ENCODE measurements around the gene KLF9. TPM values are rescaled to one million over a fixed set of nuclear protein-coding genes. Genes with fewer than 3 reads are reported as not detected.

The KLF9 gene
- total and polyA plus RNA-seq, 2 experiments from 2014 or later, result 2.5 to 14.3 TPM

- 26 to 29% methylated on average over 9 of the region's 9 CpGs for WGBS, 2 experiments (ENCODE audit: low coverage in 1 of 2, low lambda C conversion rate in 2 of 2, missing lambda C conversion rate in 2 of 2)
- H3K4me1 ChIP-seq (ENCODE audit: insufficient read depth), result peaks cover 23% of the 10 kb centered on the region
- TF ChIP-seq EZH2 (IDR thresholded peaks at IDR 0.05; ENCODE audit: insufficient read depth, poor library complexity, severe bottlenecking), result no peak
- no peak for TF ChIP-seq EZH2phosphoT487 (IDR thresholded peaks at IDR 0.05; ENCODE audit: insufficient read depth, low read depth)
- peak overlapping the region; percentile 75 for H3K4me3 ChIP-seq
- in situ Hi-C loops (cut with MboI), result no loop called here
- no peaks in the 10 kb centered on the region for H3K79me2 ChIP-seq (ENCODE audit: insufficient read depth)
- H3K27ac ChIP-seq, result peak overlapping the region; percentile 99
- no peaks in the 10 kb centered on the region for H4K20me1 ChIP-seq (ENCODE audit: insufficient read depth)
- peak overlapping the region; percentile 19 for H2AFZ ChIP-seq
- peaks cover 21% of the 10 kb centered on the region for H3F3A ChIP-seq (ENCODE audit: insufficient read depth)
- no peaks in the 10 kb centered on the region for H3K9me3 ChIP-seq (ENCODE audit: low read depth)
- peak; percentile 62 for DNase-seq
- H3K9ac ChIP-seq, result peak overlapping the region; percentile 95
- no peaks in the 10 kb centered on the region for H3K36me3 ChIP-seq (ENCODE audit: low read depth)
- H3K27me3 ChIP-seq (replicated peaks; ENCODE audit: insufficient read depth), result no peaks in the 10 kb centered on the region
- H3K9me2 ChIP-seq (ENCODE audit: insufficient read depth), result no peaks in the 10 kb centered on the region
- H3K4me2 ChIP-seq (ENCODE audit: unreplicated experiment), result peak overlapping the region; percentile 87
These were observed 7.1 kb upstream of the KLF9 start for GRCh38 chr9:70421272-70422180.

- Histone ChIP-seq H3K9me3 (ENCODE audit: low read depth) (no peaks in the 10 kb centered on the region), H3K4me3 (peak overlapping the region; percentile 75), H3K36me3 (ENCODE audit: low read depth) (no peaks in the 10 kb centered on the region), H3F3A (ENCODE audit: insufficient read depth) (peaks cover 21% of the 10 kb centered on the region), H3K9ac (peak overlapping the region; percentile 95), H3K27ac (peak overlapping the region; percentile 99), H3K27me3 (replicated peaks; ENCODE audit: insufficient read depth) (no peaks in the 10 kb centered on the region), H3K4me1 (ENCODE audit: insufficient read depth) (peaks cover 23% of the 10 kb centered on the region), H3K4me2 (ENCODE audit: unreplicated experiment) (peak overlapping the region; percentile 87), H4K20me1 (ENCODE audit: insufficient read depth) (no peaks in the 10 kb centered on the region), H3K9me2 (ENCODE audit: insufficient read depth) (no peaks in the 10 kb centered on the region), H2AFZ (peak overlapping the region; percentile 19), H3K79me2 (ENCODE audit: insufficient read depth) (no peaks in the 10 kb centered on the region)
- peak; percentile 81 for DNase-seq
- TF ChIP-seq EZH2phosphoT487 (IDR thresholded peaks at IDR 0.05; ENCODE audit: insufficient read depth, low read depth) (no peak), EZH2 (IDR thresholded peaks at IDR 0.05; ENCODE audit: insufficient read depth, poor library complexity, severe bottlenecking) (no peak)
- WGBS, 2 experiments (ENCODE audit: low coverage in 1 of 2, low lambda C conversion rate in 2 of 2, missing lambda C conversion rate in 2 of 2), result 3 to 4% methylated on average over 26 to 32 of the region's 32 CpGs
- in situ Hi-C loops (cut with MboI), result no loop called here
These were observed 6.2 kb upstream of the KLF9 start for GRCh38 chr9:70420441-70421271.

GRCh38 chr9:70419556-70420440 is 5.3 kb upstream of the KLF9 start:
- WGBS, 2 experiments (ENCODE audit: low coverage in 1 of 2, low lambda C conversion rate in 2 of 2, missing lambda C conversion rate in 2 of 2), result 1% methylated on average over 27 to 60 of the region's 60 CpGs
- H3K9me3 ChIP-seq (ENCODE audit: low read depth), result no peaks in the 10 kb centered on the region
- H3K9ac ChIP-seq, result peak overlapping the region; percentile 95
- no peaks in the 10 kb centered on the region for H4K20me1 ChIP-seq (ENCODE audit: insufficient read depth)
- peak; percentile 97 for DNase-seq
- H3F3A ChIP-seq (ENCODE audit: insufficient read depth), result peaks cover 25% of the 10 kb centered on the region
- no peaks in the 10 kb centered on the region for H3K36me3 ChIP-seq (ENCODE audit: low read depth)
- H3K27ac ChIP-seq, result peak overlapping the region; percentile 99
- H3K4me2 ChIP-seq (ENCODE audit: unreplicated experiment), result peak overlapping the region; percentile 87
- no peaks in the 10 kb centered on the region for H3K9me2 ChIP-seq (ENCODE audit: insufficient read depth)
- H3K4me3 ChIP-seq, result peak overlapping the region; percentile 75
- peaks cover 27% of the 10 kb centered on the region for H3K4me1 ChIP-seq (ENCODE audit: insufficient read depth)
- TF ChIP-seq EZH2 (IDR thresholded peaks at IDR 0.05; ENCODE audit: insufficient read depth, poor library complexity, severe bottlenecking) (no peak), EZH2phosphoT487 (IDR thresholded peaks at IDR 0.05; ENCODE audit: insufficient read depth, low read depth) (no peak)
- H2AFZ ChIP-seq, result peak overlapping the region; percentile 19
- H3K79me2 ChIP-seq (ENCODE audit: insufficient read depth), result no peaks in the 10 kb centered on the region
- in situ Hi-C loops (cut with MboI), result loop anchor here (10.0 kb wide), 1 partner anchor 165 kb away; no protein-coding TSS in a partner anchor
- H3K27me3 ChIP-seq (replicated peaks; ENCODE audit: insufficient read depth), result no peaks in the 10 kb centered on the region

Data from GM23248 (cell line).